K562 (cell line): ENCODE data around the gene MGST2. TPM values are rescaled to one million over a fixed set of nuclear protein-coding genes. Genes with fewer than 3 reads are reported as not detected.

Source experiments
- ATAC-seq: fragments of 200-7000 bp; cut with Tn5 transposase; 3 replicates; pipeline ENCODE4 v1.9.1; 2020; ENCODE audit warnings: moderate library complexity
- BruUV-seq: library from RNA; stranded (reverse); fragments of 400-500 nt; replicated peaks from 2 replicates; lab custom pipeline; 2021; lab: Mats Ljungman, UMichigan
- CTCF ChIA-PET: fragments of 300-600 bp; formaldehyde crosslinking; extraction: SDS; loops from one replicate; lab custom pipeline; 2021; ENCODE audit warnings: low intra/inter-chr PET ratio; lab: Yijun Ruan, JAX
- POLR2A ChIA-PET: fragments of 300-600, 350-650 bp; sonication (Branson Sonifier 250); formaldehyde crosslinking; extraction: SDS; loops from one replicate; lab custom pipeline; 2021; ENCODE audit warnings: antibody characterized with exemption, inconsistent platforms; lab: Yijun Ruan, JAX
- DNase-seq, 4 experiments: peaks; one replicate each; pipeline versions ENCODE4 v3.0.0 to v3.0.0-alpha.2; 2011 to 2018; ENCODE audit warnings: low spot score in 3 of 4, mixed read lengths in 3 of 4; ENCODE audit errors: extremely low read depth in 1 of 4
- FAIRE-seq: peaks from 2 replicates; lab custom pipeline; 2011; peaks lifted over from hg19 to GRCh38; lab: Jason Lieb, UNC
- H2AFZ ChIP-seq: 2 replicates; pipeline ENCODE4 v1.6.0; 2011; ENCODE audit warnings: low read depth, low read length, control low read depth, inconsistent platforms
- H3K27ac ChIP-seq: fragments of 200-600 bp; 3 replicates; pipeline ENCODE4 v1.8.0; 2011; ENCODE audit warnings: low read depth, mild to moderate bottlenecking, control low read depth, inconsistent platforms, low read length, moderate library complexity, mixed read lengths; ENCODE audit errors: extremely low read depth
- H3K27me3 ChIP-seq, 2 experiments: fragments of 300-600 bp in 1 of 2; 2 replicates in 1 of 2; 3 replicates in 1 of 2; pipeline versions ENCODE4 v1.6.0 to v1.8.0; 2011; ENCODE audit warnings: inconsistent platforms in 2 of 2, low read length in 2 of 2, mild to moderate bottlenecking in 1 of 2, mixed read lengths in 1 of 2, moderate library complexity in 1 of 2; ENCODE audit not compliant: control insufficient read depth in 2 of 2, insufficient read depth in 2 of 2
- H3K36me3 ChIP-seq: fragments of 300-600 bp; 3 replicates; pipeline ENCODE4 v1.8.0; 2011; ENCODE audit warnings: mild to moderate bottlenecking, low read length, inconsistent platforms; ENCODE audit not compliant: control insufficient read depth, insufficient read depth
- H3K4me1 ChIP-seq, 2 experiments: fragments of 200-600 bp in 1 of 2; replicated peaks in 1 of 2; 2 replicates in 1 of 2; 3 replicates in 1 of 2; pipeline versions ENCODE4 v1.5.1 to v1.8.0; 2011; ENCODE audit warnings: inconsistent platforms in 2 of 2, low read length in 2 of 2, mild to moderate bottlenecking in 1 of 2, mixed read lengths in 1 of 2, moderate library complexity in 1 of 2; ENCODE audit not compliant: control insufficient read depth in 2 of 2, insufficient read depth in 2 of 2
- H3K4me2 ChIP-seq: 2 replicates; pipeline ENCODE4 v1.6.1; 2011; ENCODE audit warnings: low read length, control low read depth, inconsistent platforms, mixed read lengths; ENCODE audit not compliant: insufficient read depth
- H3K4me3 ChIP-seq: fragments of 200-600 bp; sonication (generic), shearing (Covaris generic); 2 replicates; pipeline ENCODE4 v1.5.1; 2016; ENCODE audit warnings: control low read depth, inconsistent platforms
- H3K79me2 ChIP-seq: fragments of 200-600 bp; 3 replicates; pipeline ENCODE4 v1.8.0; 2011; ENCODE audit warnings: low read length, inconsistent platforms; ENCODE audit not compliant: control insufficient read depth, insufficient read depth
- H3K9ac ChIP-seq, 2 experiments: 2 replicates each; pipeline versions ENCODE4 v1.6.0 to v1.6.1; 2011; ENCODE audit warnings: low read depth in 2 of 2, low read length in 2 of 2, control low read depth in 1 of 2, inconsistent platforms in 1 of 2, mild to moderate bottlenecking in 1 of 2, mixed read lengths in 1 of 2; ENCODE audit not compliant: insufficient read depth in 1 of 2
- H3K9me1 ChIP-seq: one replicate; pipeline ENCODE4 v1.6.0; 2011; ENCODE audit warnings: inconsistent platforms, mild to moderate bottlenecking, low read length, moderate library complexity; ENCODE audit not compliant: control insufficient read depth, insufficient read depth
- H3K9me3 ChIP-seq: replicated peaks from 2 replicates; pipeline ENCODE4 v1.5.1; 2011; ENCODE audit warnings: low read depth, low read length, inconsistent platforms; ENCODE audit not compliant: control insufficient read depth, insufficient read depth
- H4K20me1 ChIP-seq: replicated peaks from 2 replicates; pipeline ENCODE4 v1.6.1; 2011; ENCODE audit warnings: low read length, inconsistent platforms, mixed read lengths; ENCODE audit not compliant: control insufficient read depth, insufficient read depth
- CBFA2T3 ChIP-seq: fragments of 450-650 bp; IDR thresholded peaks from 2 replicates; pipeline ENCODE4 v1.6.1; 2017
- CREM ChIP-seq: IDR thresholded peaks from 2 replicates; pipeline ENCODE4 v1.6.1; 2014; ENCODE audit warnings: antibody characterized with exemption, low read depth
- FOXP1 ChIP-seq: sonication (generic); formaldehyde crosslinking; IDR thresholded peaks from 2 replicates; pipeline ENCODE4 v1.8.0; 2022; ENCODE audit warnings: mild to moderate bottlenecking, missing genetic modification reagents
- PHB2 ChIP-seq: fragments of 450-650 bp; IDR thresholded peaks from 2 replicates; pipeline ENCODE4 v1.6.1; 2017; ENCODE audit warnings: low read depth
- SP1 ChIP-seq: sonication (generic); formaldehyde crosslinking; IDR thresholded peaks from 2 replicates; pipeline ENCODE4 v1.8.1; 2022; ENCODE audit warnings: mild to moderate bottlenecking, missing genetic modification reagents
- STAT5B ChIP-seq: fragments of 250-450 bp; sonication (Bioruptor Pico); IDR thresholded peaks from 2 replicates; pipeline ENCODE4 v1.8.0; 2021; ENCODE audit warnings: mild to moderate bottlenecking, inconsistent platforms
- THRB ChIP-seq: fragments of 450-650 bp; formaldehyde crosslinking; conservative IDR thresholded peaks from 2 replicates; pipeline ENCODE4 v1.4.0; 2022; ENCODE audit warnings: mild to moderate bottlenecking, missing genetic modification characterization
- TRIM28 ChIP-seq: fragments of 450-650 bp; IDR thresholded peaks from 2 replicates; pipeline ENCODE4 v1.6.1; 2017
- WGBS: fragments of 100-300 bp; shearing (Covaris generic); methylation state at CpG from one replicate; pipeline ENCODE4 v1.1.6; 2016; ENCODE audit warnings: low coverage, mixed read lengths; ENCODE audit not compliant: insufficient coverage; ENCODE audit errors: missing lambda C conversion rate; 5-methylcytosine and 5-hydroxymethylcytosine counted together
- in situ Hi-C: fragments of 300-500 bp; cut with MboI; formaldehyde crosslinking; loops from 4 replicates; pipeline ENCODE4 v1.15.0; 2018; ENCODE audit warnings: inconsistent platforms, mixed read lengths
- intact Hi-C: fragments of 100-400 bp; cut with micrococcal nuclease; formaldehyde crosslinking; loops from 2 replicates; pipeline ENCODE4 v1.14.2; 2022
- polyA plus RNA-seq, 8 experiments: library from polyadenylated mRNA; depleted of rRNA in 4 of 8; stranded (reverse) in 5 of 8; unstranded in 3 of 8; fragments of >200 nt; fragmentation: Nextera tagmentation in 2 of 8; fragmentation: Illumina TruSeq in 1 of 8; extraction: Ambion mirVana in 2 of 8; extraction: Trizol in 1 of 8; gene quantifications; 2 replicates each; pipeline versions ENCODE4 v1.2.1 to v1.2.3, GENCODE V29; 2011 to 2014; ENCODE audit warnings: inconsistent platforms in 1 of 8, missing spikeins in 1 of 8
- total RNA-seq, 7 experiments: library from RNA; depleted of rRNA in 6 of 7; stranded (reverse); fragments of >200 nt in 6 of 7; fragmentation: Illumina TruSeq in 2 of 7; extraction: Trizol in 2 of 7; gene quantifications; 2 replicates each; pipeline versions ENCODE4 v1.2.1 to v1.2.3, GENCODE V29; 2011 to 2021; ENCODE audit warnings: low replicate concordance in 1 of 7

Gene MGST2
- total and polyA plus RNA-seq, 9 of the 15 experiments (the other 6 are each of a cell fraction or from before 2014, with no cell fraction given) = 38.7 to 115 (median 84.6) TPM

GRCh38 chr4:139669335-139669734 is 3.7 kb downstream of the MGST2 start (continued):
- TF ChIP-seq SP1 (CRISPR knock-in tag) (no peak), FOXP1 (CRISPR knock-in tag) (no peak), CREM (no peak)

- ChIA-PET CTCF (no interaction called here), POLR2A (no interaction called here)
- Histone ChIP-seq H3K9me3 (no peaks in the 10 kb centered on the region), H3K4me1 (peaks cover 14 to 30% of the 10 kb centered on the region in 2 experiments; a peak in 3 of 5 replicates), H3K9me1 (no peaks in the 10 kb centered on the region), H3K4me3 (no peak overlapping the region), H4K20me1 (no peaks in the 10 kb centered on the region; the same call in 1 of the 2 replicates), H3K4me2 (no peak overlapping the region), H3K36me3 (peaks cover 6% of the 10 kb centered on the region; the same call in 1 of the 3 replicates), H2AFZ (no peak overlapping the region), H3K9ac (no peak overlapping the region), H3K27ac (no peak overlapping the region), H3K79me2 (peaks cover 49% of the 10 kb centered on the region; the same call in 2 of the 3 replicates), H3K27me3 (no peaks in the 10 kb centered on the region)
- DNase-seq (no peak), FAIRE-seq (no peak), ATAC-seq (no peak)
- peak; percentile 59 for TF ChIP-seq CBFA2T3
- no peak for TF ChIP-seq STAT5B (CRISPR knock-in tag)
- no peak for TF ChIP-seq PHB2
- no peak for TF ChIP-seq THRB (CRISPR knock-in tag)
- no peak for TF ChIP-seq TRIM28
- intact Hi-C loops = loop anchor here (5.0 kb wide), 1 partner anchor 482 kb away; the partner anchor contains the start of gene MAML3
- in situ Hi-C loops = no loop called here
- 21% methylated on average over 3 of the region's 6 CpGs for WGBS
- BruUV-seq = no TSS peak
Measured at GRCh38 chr4:139669890-139670289, 4.3 kb downstream of the MGST2 start.
